NB4 (cell line): Measurements from ENCODE around the gene MAT2A.

Experiments used
- DNase-seq: peaks from one replicate; pipeline ENCODE4 v3.0.0; 2010; ENCODE audit warnings: low read depth
- H3K4me3 ChIP-seq: one replicate; pipeline ENCODE4 v1.5.1; 2011; ENCODE audit warnings: mild to moderate bottlenecking, low read depth, low read length, moderate library complexity
- MYC ChIP-seq: IDR thresholded peaks from 2 replicates; pipeline ENCODE4 v1.6.1; 2011; ENCODE audit warnings: low read depth, low read length
- POLR2A ChIP-seq: IDR thresholded peaks from 2 replicates; pipeline ENCODE4 v1.6.1; 2011; ENCODE audit warnings: mild to moderate bottlenecking; ENCODE audit not compliant: insufficient read length; ENCODE audit errors: extremely low read depth
- TF ChIP-seq, protein P1 (sequence below): IDR thresholded peaks from 2 replicates; pipeline ENCODE4 v1.6.1; 2011; ENCODE audit warnings: low read depth, low read length
- TF ChIP-seq, protein P2 (sequence below): IDR thresholded peaks from one replicate; pipeline ENCODE4 v1.5.1; 2012; ENCODE audit warnings: low read depth, low read length

The MAT2A gene

DNA sequence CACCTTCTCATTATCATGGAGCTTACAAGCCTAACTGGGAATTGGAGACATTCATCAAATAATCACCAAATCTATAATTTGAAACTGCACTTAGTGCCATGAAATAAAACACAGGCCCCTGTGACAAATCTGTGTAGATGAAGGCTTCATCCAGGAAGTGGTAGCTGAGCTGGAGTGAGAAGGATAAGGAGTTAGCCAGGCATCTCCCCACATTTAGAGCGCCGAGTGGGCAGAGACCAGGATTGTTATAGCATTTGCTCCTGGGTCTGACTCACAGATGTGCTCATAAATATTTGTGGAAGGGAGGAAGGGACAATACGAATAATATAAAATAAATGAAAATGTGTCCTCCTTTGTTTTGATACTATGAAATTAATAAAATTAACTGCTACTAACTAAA lies 2.5 kb upstream of the MAT2A start:
- peak overlapping the region; percentile 90 for H3K4me3 ChIP-seq
- DNase-seq: peak; percentile 35
- TF ChIP-seq, protein P1, sequence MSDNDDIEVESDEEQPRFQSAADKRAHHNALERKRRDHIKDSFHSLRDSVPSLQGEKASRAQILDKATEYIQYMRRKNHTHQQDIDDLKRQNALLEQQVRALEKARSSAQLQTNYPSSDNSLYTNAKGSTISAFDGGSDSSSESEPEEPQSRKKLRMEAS: no peak
- TF ChIP-seq, protein P2, sequence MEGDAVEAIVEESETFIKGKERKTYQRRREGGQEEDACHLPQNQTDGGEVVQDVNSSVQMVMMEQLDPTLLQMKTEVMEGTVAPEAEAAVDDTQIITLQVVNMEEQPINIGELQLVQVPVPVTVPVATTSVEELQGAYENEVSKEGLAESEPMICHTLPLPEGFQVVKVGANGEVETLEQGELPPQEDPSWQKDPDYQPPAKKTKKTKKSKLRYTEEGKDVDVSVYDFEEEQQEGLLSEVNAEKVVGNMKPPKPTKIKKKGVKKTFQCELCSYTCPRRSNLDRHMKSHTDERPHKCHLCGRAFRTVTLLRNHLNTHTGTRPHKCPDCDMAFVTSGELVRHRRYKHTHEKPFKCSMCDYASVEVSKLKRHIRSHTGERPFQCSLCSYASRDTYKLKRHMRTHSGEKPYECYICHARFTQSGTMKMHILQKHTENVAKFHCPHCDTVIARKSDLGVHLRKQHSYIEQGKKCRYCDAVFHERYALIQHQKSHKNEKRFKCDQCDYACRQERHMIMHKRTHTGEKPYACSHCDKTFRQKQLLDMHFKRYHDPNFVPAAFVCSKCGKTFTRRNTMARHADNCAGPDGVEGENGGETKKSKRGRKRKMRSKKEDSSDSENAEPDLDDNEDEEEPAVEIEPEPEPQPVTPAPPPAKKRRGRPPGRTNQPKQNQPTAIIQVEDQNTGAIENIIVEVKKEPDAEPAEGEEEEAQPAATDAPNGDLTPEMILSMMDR: no peak
- TF ChIP-seq MYC (no peak), POLR2A (no peak)

DNA sequence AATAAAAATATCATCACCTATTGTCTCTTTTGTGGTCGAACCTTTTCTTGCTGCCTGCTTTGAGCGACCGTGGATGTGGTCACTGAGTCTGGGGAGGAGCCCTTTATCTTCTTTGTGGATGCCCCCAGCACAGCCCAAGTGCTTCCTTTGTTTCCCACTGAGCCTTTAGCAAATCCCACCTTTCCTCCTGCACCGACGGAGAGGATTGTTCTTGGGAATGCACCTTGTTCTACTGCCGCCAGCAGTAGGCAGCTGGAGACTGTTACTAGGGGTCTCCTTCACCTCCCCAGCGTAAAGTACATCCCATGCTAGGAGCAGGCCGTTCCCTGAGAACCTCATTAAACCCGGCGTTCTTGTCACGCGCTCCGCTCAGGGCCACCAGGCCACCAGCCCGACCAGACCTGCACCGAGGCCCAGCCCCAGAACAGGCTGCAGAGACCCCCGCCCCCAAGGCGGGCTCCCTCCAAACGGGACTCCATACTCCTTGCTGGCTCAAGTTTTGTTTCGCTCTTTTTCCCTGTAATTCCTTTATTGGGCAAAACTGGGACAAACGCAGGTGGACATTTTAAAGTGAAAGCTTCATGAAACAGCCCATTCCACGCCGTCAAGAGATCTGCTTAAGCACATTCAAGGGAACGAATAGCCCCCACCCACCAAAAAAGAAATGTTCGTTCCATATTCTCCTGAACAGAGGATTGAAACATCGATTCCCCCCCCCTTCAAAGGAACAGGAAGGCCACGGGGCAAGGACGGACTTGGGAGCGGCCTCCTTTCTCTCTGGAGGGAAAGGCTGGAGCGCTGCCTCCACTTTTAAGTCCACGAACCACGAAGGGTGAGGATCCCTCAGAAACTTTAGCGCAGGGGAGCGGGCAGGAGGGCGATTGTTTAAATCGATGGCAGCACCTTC lies 1.1 kb upstream of the MAT2A start:
- DNase-seq: peak; percentile 88
- TF ChIP-seq POLR2A (peak; percentile 43), MYC (no peak; the same call in 1 of the 2 replicates)
- TF ChIP-seq, protein P2: peak; percentile 4
- TF ChIP-seq, protein P1: no peak
- peak overlapping the region; percentile 90 for H3K4me3 ChIP-seq

DNA sequence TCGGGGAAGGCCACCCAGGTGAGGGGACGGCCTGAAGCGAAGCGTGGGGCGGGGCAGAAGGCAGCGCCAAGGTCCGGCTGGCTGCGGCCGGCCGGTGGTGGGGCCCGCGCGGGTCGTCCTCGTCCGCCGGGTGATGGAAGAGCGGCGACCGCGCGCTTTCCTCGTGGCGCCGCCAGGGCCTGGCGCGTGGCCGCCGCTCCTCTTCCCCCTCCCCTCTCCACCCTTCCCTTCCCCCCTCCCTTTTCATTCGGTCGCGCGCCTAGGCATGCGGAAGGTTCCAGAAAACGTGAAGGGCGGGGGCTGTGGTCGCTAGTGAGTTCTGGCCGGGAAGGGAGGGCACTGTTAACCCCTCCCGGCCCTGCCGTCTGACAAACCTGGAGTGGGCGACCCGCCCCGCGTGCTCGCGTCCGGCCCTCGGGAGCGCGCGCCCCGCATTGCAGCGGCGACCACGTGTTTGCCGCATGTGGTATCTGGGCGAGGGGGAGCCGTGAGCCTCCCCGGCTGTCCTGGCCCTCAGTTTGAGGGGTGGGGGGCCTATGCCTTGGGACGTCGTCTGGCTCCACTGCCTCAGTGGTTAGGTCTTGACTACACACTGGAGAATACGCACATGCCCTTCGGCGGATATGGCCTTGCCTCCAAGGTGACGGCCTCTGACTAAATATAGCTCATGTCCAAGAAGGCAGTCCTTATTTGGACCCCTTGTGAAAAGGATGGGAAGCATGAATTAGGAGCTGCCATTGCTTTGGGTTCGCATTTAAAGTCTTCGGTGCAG lies 579 bp downstream of the MAT2A start:
- peak; percentile 83 for DNase-seq
- TF ChIP-seq, protein P2: no peak
- TF ChIP-seq, protein P1: peak; percentile 97
- TF ChIP-seq POLR2A: no peak
- TF ChIP-seq MYC: peak; percentile 88
- H3K4me3 ChIP-seq: peak overlapping the region; percentile 99

DNA sequence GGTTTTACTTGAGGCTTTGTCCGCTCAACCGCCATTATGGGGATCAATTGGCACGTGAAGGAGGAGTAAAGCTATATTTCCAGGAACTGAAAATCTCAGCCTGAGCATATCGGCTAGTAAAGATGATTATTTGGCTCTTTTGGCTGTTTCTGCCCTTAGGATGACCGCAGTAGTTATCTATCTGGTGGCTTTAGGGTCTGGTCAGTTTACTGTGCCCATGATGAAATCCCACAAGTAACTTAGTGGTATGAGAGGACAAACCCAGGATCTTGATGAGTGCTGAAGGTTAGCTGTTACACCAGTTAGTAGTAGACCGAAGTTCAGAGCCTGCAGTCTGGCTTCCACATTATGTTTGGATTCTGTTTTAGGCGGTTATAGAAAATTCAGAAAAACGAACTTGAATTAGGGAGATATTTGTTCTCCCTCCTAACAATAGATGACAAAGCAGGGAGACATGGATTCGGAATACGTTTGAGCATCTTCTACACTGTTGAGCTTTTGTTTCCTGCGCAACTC lies 1.2 kb downstream of the MAT2A start:
- H3K4me3 ChIP-seq: peak overlapping the region; percentile 99
- TF ChIP-seq, protein P1: no peak
- TF ChIP-seq, protein P2: no peak
- no peak for TF ChIP-seq MYC
- peak; percentile 57 for DNase-seq

DNA sequence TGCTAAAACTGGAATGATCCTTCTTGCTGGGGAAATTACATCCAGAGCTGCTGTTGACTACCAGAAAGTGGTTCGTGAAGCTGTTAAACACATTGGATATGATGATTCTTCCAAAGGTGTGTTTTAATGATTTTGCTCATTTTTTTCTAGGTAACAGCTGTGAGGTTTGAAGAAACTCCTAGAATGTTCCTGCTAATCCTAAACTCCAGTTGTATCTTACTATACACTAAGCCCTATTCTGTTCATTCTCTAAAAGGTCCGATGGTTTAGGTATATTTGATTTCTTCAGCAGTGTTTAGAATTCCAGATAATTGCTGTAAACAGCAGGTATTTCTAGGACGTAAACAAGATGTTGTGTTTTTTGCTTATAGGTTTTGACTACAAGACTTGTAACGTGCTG lies 2.3 kb downstream of the MAT2A start:
- TF ChIP-seq MYC: no peak
- peak overlapping the region; percentile 99 for H3K4me3 ChIP-seq
- DNase-seq: no peak

DNA sequence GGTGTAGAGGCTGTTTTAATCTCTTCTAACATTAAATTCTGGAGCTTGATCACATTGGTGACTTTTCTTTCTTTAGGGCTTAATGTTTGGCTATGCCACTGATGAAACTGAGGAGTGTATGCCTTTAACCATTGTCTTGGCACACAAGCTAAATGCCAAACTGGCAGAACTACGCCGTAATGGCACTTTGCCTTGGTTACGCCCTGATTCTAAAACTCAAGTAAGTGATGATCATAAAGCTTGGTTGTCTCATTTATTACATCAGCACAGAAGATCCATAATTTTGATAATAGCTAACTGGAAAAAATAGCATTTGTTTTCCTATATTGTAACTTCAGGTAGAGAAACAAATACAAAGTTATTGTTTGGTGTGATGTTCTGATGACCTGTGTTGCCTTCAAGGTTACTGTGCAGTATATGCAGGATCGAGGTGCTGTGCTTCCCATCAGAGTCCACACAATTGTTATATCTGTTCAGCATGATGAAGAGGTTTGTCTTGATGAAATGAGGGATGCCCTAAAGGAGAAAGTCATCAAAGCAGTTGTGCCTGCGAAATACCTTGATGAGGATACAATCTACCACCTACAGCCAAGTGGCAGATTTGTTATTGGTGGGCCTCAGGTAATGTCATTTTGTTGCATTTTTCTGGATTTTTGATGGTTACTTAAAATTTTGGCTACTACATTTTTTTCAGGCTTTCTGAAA lies 2.9 kb downstream of the MAT2A start:
- TF ChIP-seq POLR2A: peak; percentile 17
- TF ChIP-seq, protein P1: no peak
- H3K4me3 ChIP-seq: peak overlapping the region; percentile 99
- DNase-seq: no peak
